A673 (cell line): ENCODE measurements around the gene GALNTL6.

Experiments used
- EZH2 ChIP-seq: fragments of 200-600 bp; sonication (generic); IDR thresholded peaks from 2 replicates; pipeline ENCODE4 v1.6.1; 2017; ENCODE audit warnings: borderline replicate concordance, low read depth, mild to moderate bottlenecking, mixed read lengths, antibody characterized with exemption, low read length; ENCODE audit not compliant: poor library complexity, severe bottlenecking
- TF ChIP-seq, protein P1 (sequence below): fragments of 300-800, 200-600 bp; sonication (generic); conservative IDR thresholded peaks from 2 replicates; pipeline ENCODE4 v1.5.1; 2017; ENCODE audit warnings: low read depth, mild to moderate bottlenecking, antibody characterized with exemption, low read length, moderate library complexity, mixed read lengths

DNA sequence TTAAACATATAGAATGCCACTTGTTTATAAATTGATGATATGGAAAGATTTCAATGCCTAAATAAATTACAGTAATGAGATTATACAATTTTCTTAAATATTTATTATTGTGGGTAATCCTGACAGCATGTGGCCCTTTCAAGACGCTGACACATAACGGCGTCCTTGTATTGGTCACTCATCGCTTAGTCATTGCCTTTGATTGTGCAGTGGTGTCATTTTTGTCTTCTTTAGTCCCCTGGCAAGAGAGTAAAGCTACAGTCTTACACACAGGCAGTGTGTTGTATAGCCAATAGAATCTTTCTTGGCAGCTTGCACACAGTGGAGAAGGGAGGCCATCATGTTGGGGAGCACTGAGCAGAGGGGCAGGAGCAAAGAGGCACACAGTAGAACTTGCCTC is 993.6 kb downstream of the GALNTL6 start:
- TF ChIP-seq, protein P1, sequence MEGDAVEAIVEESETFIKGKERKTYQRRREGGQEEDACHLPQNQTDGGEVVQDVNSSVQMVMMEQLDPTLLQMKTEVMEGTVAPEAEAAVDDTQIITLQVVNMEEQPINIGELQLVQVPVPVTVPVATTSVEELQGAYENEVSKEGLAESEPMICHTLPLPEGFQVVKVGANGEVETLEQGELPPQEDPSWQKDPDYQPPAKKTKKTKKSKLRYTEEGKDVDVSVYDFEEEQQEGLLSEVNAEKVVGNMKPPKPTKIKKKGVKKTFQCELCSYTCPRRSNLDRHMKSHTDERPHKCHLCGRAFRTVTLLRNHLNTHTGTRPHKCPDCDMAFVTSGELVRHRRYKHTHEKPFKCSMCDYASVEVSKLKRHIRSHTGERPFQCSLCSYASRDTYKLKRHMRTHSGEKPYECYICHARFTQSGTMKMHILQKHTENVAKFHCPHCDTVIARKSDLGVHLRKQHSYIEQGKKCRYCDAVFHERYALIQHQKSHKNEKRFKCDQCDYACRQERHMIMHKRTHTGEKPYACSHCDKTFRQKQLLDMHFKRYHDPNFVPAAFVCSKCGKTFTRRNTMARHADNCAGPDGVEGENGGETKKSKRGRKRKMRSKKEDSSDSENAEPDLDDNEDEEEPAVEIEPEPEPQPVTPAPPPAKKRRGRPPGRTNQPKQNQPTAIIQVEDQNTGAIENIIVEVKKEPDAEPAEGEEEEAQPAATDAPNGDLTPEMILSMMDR: no peak
- no peak for TF ChIP-seq EZH2
